PC-9 (cell line): ENCODE results near the gene SCP2.

Source experiments
- CTCF ChIP-seq: fragments of 200-600 bp; sonication (generic); conservative IDR thresholded peaks from 2 replicates; pipeline ENCODE4 v1.6.1; 2017; ENCODE audit warnings: mixed run types, antibody characterized with exemption, mild to moderate bottlenecking, moderate library complexity
- EZH2 ChIP-seq: fragments of 200-600 bp; sonication (generic); IDR thresholded peaks from 2 replicates; pipeline ENCODE4 v1.8.0; 2017; ENCODE audit warnings: antibody characterized with exemption, low read depth

GRCh38 chr1:52927212-52928014 is at the start of gene SCP2:
- no peak for TF ChIP-seq EZH2
- no peak for TF ChIP-seq CTCF
